ENCODE measurements around the gene ELAPOR2.

Gene ELAPOR2

GRCh38 chr7:87013136-87013839 lies 46.2 kb downstream of the ELAPOR2 start:
- no peak overlapping the region for H3K27ac ChIP-seq (ENCODE audit: low read depth, low read length)
- H3K36me3 ChIP-seq (ENCODE audit: control insufficient read depth, insufficient read depth, low read length) = no peaks in the 10 kb centered on the region
- no peak overlapping the region for H3K9ac ChIP-seq (ENCODE audit: low read depth, low read length)
- H3K9me3 ChIP-seq (ENCODE audit: control insufficient read depth, insufficient read depth, low read length) = no peaks in the 10 kb centered on the region
- no peaks in the 10 kb centered on the region for H3K27me3 ChIP-seq (ENCODE audit: control insufficient read depth, insufficient read depth, low read length)
- H3K4me1 ChIP-seq (ENCODE audit: control insufficient read depth, insufficient read depth, low read length) = peaks cover 7% of the 10 kb centered on the region; the same call in 1 of the 2 replicates
- H3K4me3 ChIP-seq (ENCODE audit: low read depth, low read length) = no peak overlapping the region

All from HUES48 (cell line).